Fibroblast of villous mesenchyme (primary cell): ENCODE measurements around the gene GRM3. TPM values are rescaled to one million over a fixed set of nuclear protein-coding genes. Genes with fewer than 3 reads are reported as not detected.

Experiments used
- DNase-seq: peaks from one replicate; pipeline ENCODE4 v3.0.0-alpha.2; 2010; ENCODE audit warnings: low read depth
- H3K4me3 ChIP-seq: 2 replicates; pipeline ENCODE4 v1.5.1; 2011; ENCODE audit warnings: low read depth, mild to moderate bottlenecking, low read length
- total RNA-seq: library from RNA; depleted of rRNA; stranded (reverse); fragments of >200 nt; gene quantifications from 2 replicates; pipeline ENCODE4 v1.2.3, GENCODE V29; 2012
- TF ChIP-seq, protein P1 (sequence below): IDR thresholded peaks from 2 replicates; pipeline ENCODE4 v1.5.1; 2012; ENCODE audit warnings: low read depth, mild to moderate bottlenecking, low read length; ENCODE audit not compliant: insufficient read depth

The GRM3 gene
- total RNA-seq, 1 donor = not detected

DNA sequence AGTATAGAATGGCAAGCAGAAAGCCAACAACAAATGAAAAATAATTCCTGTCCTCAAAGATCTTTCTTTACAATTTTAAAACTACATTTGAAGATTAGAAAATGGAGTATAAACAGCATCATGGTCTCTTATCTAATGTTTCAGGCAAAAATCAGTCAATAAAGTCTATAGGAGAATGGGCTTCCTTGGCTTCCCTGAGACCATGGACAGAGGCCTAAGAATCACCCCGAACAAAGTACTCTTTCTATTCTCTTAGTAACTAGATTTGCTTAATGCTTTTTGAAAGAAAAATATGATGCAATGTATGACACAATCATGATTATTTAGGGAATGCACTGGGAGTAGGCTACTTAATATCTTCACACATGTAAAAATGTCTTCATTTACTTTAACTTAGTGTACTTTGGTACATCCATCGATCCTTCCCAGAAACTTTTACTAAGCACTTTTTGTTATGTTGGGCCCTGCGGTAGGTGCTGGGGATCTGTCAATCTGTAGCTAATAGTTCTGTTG lies 17.3 kb downstream of the GRM3 start:
- H3K4me3 ChIP-seq = no peak overlapping the region
- TF ChIP-seq, protein P1, sequence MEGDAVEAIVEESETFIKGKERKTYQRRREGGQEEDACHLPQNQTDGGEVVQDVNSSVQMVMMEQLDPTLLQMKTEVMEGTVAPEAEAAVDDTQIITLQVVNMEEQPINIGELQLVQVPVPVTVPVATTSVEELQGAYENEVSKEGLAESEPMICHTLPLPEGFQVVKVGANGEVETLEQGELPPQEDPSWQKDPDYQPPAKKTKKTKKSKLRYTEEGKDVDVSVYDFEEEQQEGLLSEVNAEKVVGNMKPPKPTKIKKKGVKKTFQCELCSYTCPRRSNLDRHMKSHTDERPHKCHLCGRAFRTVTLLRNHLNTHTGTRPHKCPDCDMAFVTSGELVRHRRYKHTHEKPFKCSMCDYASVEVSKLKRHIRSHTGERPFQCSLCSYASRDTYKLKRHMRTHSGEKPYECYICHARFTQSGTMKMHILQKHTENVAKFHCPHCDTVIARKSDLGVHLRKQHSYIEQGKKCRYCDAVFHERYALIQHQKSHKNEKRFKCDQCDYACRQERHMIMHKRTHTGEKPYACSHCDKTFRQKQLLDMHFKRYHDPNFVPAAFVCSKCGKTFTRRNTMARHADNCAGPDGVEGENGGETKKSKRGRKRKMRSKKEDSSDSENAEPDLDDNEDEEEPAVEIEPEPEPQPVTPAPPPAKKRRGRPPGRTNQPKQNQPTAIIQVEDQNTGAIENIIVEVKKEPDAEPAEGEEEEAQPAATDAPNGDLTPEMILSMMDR = no peak
- DNase-seq = no peak

DNA sequence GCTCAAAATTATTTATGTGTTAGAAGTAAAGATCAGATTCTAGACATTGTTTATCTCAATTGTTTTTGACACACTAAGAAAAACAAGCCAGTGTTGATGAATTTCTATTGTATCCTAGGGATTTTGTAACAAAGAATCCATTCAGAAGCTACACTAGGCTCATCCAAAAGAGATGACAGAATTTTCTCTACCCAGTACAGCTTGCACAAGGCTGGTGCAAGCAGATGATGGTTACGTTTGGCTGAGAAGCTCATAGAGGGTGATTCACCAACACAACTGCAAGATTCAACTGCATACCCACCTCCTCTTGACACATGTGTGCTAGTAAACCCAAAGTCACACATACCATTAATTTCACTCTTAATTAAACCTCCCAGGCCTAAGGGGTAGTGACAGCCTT lies 20.8 kb downstream of the GRM3 start:
- TF ChIP-seq, protein P1 = no peak
- DNase-seq = no peak
- no peak overlapping the region for H3K4me3 ChIP-seq

DNA sequence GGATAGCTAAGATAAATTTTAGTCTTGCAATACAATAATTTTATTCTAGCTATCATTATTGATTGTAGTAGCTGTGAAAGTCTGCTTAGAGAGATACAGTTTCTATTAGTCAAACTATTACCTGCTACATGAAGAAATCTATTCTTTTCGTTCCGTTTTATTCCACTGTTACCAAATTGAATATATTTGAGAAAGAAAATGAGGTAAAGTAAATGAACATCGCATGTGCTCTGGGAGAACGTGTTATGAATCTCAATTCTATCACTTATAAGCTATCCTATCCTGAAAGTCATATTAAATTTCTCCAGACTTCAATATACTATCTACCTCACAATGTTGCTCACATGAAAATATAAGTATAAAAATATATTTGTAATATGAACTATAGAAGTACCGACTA lies 21.3 kb downstream of the GRM3 start:
- no peak for DNase-seq
- TF ChIP-seq, protein P1 = no peak

DNA sequence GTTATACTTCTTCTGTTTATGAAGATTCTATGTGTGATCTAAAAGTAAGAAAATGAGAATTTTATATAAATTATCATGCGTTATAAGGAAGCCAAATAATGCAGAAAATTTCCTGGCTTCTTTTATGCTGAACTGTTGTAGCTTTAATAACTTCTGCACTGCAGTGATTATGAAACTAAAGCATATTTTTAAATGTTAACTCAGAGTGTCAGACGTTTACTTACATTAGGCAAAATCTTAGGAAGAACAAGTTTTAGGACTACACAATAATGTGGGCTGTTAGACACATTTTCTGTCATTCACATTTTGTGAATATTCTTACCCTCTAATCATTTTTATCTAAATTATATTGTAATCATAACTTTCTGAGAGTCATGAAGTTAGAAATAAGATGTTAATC lies 22.0 kb downstream of the GRM3 start:
- TF ChIP-seq, protein P1 = no peak
- H3K4me3 ChIP-seq = no peak overlapping the region

More for the DNA sequence above, 21.3 kb downstream of the GRM3 start:
- no peak overlapping the region for H3K4me3 ChIP-seq

DNA sequence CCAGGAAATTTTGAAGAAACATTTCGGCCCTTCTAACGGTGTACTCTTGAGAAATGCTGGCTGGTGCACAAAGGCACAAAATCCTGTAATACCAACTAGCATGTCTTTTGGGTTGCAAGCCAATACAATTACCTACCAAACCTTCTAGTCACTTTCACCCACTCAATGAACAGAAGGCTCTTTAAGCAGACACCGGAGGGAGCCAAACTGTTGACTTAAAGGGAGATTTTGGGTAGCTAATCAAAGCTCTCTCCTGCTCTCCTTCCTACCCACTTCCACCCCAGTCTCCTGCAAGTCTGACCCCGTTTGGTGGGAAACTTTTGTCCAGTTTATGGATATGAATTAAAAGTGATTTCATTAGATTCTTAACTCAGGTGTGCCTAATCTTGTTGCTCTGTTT lies 24.0 kb downstream of the GRM3 start:
- DNase-seq = no peak
- H3K4me3 ChIP-seq = no peak overlapping the region
- TF ChIP-seq, protein P1 = no peak

More for the DNA sequence above, 22.0 kb downstream of the GRM3 start:
- no peak for DNase-seq

DNA sequence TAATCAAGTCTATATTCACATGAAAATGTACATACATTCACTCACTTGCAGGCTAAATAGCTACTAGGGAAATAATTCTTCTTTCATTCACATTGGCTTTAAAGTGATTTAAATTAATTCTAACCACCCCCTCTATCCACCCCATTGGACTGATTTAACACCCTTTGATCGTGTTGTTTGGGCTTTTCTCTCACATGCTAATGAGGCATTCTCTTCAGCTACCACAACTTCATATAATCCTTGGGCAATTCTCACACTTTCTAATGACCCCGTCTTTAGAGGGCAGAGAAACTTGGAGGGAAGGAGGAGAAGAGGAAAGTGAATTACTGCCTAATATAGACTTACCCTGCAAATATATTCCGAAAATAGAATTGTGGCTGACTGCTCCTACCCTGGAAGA lies 24.6 kb downstream of the GRM3 start:
- no peak for DNase-seq
- no peak overlapping the region for H3K4me3 ChIP-seq
- TF ChIP-seq, protein P1 = no peak

DNA sequence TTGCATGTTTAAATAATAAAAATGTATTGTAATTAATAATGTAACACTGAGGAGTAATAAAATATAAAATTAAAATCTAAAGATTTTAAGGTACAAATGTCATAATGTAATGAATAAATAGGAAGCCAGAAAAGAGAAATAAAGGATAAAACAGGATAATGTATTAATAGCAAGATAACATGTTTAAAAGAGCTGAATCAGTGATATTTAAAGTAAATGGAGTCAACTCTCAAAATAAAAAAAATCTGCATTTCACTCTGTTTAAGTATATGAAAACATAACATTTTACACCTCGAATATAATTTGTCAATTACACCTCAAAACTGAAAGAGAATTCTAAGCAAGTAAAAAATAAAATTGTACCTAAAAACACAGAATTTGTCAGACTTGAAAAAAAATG lies 44.1 kb downstream of the GRM3 start:
- H3K4me3 ChIP-seq = no peak overlapping the region
- TF ChIP-seq, protein P1 = no peak
- no peak for DNase-seq
